C4-2B (cell line): Measurements from ENCODE around the gene TNNT1.

Source experiments
- CTCF ChIP-seq: fragments of 450-650 bp; conservative IDR thresholded peaks from 2 replicates; pipeline ENCODE4 v1.5.1; 2017; ENCODE audit warnings: mild to moderate bottlenecking
- ZFX ChIP-seq: fragments of 450-650 bp; IDR thresholded peaks from 2 replicates; pipeline ENCODE4 v1.6.1; 2017

- TF ChIP-seq CTCF (no peak), ZFX (no peak)
These were observed 1.3 kb downstream of the TNNT1 start for GRCh38 chr19:55147545-55148251.
